T-helper 9 cell (primary cell): ENCODE measurements around the gene ANAPC13.

Experiments used
- DNase-seq: peaks from one replicate; pipeline ENCODE4 v3.0.0-alpha.2; 2020
- total RNA-seq, 2 donors: gene quantifications; one replicate each; lab custom pipeline; 2026; lab: John Stamatoyannopoulos, UW

ANAPC13 gene, protein sequence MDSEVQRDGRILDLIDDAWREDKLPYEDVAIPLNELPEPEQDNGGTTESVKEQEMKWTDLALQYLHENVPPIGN
- total RNA-seq = 14.2 to 26.9 reads per million in 2 donors

DNA sequence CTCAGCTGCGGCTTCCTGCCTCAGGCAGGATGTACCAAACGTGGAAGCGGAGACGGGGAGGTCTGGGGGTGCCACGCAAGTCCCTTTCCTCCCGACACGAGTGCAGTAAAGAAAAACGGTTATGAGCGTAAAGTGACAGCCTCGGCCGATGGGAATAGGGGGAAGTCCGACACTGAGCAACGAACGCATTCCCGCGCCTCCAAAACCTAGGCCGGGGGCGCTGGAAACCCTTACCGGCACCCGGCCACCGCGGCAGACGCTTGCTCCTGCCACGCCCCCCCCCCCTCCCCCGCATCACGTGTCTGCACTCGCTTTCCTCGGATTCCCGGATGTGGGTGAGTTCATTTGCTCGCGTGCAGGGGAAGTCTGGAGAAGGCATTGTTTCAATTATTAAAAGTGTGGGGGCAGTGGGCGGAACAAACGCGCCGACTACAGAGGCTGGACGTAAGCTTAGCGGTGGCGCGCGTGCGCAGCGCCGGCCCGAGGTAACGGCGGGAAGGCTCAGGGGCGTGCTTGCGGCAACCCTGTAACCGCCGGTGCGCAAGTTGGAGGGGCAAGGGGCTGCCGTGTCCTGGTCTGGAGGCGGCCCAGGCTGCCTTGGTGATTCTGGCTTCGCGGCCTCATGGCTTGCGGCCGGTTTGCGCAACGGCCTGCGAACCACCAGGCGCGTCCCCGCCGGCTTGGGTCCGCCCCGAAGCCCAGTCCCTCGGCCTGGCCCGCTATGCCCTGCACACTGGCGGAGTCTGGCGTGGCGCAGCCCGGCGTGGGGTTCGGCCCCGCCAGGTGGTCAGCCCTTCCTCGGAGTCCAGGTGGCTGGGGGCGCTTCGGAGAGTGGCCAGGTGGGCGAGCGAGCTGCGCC lies at the start of gene ANAPC13, which contains the start of gene CEP63:
Gene ANAPC13, minus strand, starts transcription at position 268 of the 859 bp plus-strand sequence. CDS start 3,081 bp downstream, outside the sequence.
Gene CEP63, plus strand, starts transcription at position 340 of the 859 bp plus-strand sequence. CDS start 9,264 bp downstream, outside the sequence.
- peak; percentile 81 for DNase-seq

DNA sequence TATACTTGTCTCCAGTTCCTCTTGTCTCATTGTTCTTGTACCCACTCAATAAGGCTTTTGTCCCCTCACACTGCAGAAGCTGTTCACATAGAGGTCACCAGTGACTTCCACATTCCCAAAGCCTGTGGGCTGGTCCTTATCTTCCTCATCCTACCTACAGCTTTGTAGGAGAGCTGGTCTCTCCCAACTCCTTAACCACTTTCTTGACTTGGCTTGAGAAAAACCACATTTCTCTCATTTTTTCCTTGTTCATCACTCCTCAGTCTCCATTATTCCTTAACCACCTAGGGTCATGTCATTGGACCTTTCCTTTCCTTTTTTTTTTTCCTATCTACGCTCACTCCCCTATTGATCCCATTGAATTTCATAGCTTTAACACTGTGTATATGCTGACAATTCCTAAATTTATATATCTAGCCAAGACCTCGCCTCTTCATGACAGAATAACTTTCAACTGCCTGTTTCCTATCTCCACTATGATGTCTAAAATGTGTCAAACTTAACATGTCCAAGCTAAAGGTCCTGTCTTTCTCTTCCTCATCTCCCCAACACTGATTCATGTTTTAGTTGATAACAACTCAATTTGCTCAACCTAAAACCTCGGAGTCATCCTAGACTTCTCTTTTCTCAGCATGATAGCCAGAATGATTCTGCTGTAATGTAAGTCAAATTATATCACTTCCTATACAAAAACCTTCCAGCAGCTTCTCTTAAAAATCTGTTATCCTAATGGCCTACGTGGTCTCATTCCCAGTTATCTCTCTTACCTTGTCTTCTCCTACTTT lies 49.6 kb upstream of the ANAPC13 start:
- DNase-seq = no peak

DNA sequence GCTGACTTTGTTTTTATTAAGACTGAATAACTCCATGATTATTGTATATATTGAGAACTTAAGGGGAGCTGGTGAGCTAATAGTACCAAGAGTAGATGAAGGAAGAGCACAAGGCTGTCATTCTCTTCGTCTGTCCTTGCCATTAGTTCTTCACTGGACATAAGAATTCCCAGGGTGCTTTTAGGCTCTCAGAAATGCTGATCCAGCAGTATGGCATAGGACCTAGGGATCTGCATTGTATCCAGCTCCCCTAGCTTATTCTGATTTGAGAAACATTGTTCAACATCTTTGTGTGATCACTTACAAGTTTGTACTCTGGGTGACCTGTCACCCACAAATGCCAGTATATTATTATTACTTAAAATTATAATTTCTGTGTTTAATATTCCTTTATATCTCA lies 47.7 kb upstream of the ANAPC13 start:
- no peak for DNase-seq

- DNase-seq = no peak
Measured at GRCh38 chr3:134527538-134528186, 41.9 kb upstream of the ANAPC13 start.

DNA sequence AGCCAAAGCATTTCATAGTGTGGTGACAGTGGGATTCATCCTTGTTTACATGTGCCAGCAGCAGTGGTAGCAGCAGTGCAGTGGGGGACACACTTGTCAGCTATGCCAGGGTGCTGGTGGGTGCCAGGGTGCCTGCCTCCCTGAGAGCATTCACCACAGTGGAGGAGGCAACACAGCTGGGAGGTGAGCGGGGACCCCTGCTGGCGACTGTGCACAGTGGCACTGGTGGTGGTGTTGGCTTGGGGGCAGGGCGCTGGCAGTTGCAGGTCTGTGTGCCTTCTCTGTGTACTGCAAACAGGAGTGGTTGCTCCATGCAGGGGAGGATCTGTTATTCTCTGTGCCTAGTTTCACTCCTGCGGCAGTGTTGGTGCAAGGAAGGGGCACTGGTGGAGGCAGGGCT lies 41.3 kb upstream of the ANAPC13 start:
- no peak for DNase-seq

DNA sequence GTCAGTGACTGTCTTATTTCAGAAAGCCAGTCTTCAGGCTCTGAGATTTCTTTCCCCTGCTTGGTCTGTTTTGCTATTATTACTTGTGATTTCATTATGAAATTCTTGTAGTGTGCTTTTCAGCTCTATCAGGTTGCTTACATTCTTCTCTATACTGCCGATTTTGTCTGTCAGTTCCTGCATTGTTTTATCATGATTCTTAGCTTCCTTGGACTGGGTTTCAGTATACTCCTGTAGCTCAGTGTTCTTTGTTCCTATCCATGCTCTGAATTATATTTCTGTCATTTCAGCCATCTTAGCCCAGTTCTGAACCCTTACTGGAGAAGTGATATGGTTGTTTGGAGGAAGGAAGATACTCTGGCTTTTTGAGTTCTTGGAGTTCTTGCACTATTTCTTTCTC lies 40.5 kb upstream of the ANAPC13 start:
- DNase-seq = no peak

- no peak for DNase-seq
Measured at GRCh38 chr3:134525293-134525692, 39.5 kb upstream of the ANAPC13 start.

GRCh38 chr3:134522541-134522940 lies 36.8 kb upstream of the ANAPC13 start:
- DNase-seq = no peak

- no peak for DNase-seq
Measured at GRCh38 chr3:134517791-134518190, 32.0 kb upstream of the ANAPC13 start.

- DNase-seq = no peak
Measured at GRCh38 chr3:134516905-134517304, 31.1 kb upstream of the ANAPC13 start.

DNA sequence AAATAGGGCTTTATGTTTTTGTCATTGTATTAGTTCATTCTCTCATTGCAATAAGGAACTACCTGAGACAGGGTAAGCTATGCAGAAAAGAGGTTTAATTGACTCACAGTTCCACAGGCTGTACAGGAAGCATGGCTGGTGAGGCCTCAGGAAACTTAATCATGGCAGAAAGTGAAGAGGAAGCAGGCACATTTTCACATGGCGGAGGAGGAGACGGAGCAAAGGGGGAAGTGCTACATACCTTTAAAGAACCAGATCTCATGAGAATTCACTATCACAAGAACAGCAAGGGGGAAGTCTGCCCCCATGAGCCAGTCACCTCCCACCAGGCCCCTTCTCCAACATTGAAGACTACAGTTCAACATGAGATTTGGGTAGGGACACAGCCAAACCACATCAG lies 25.7 kb upstream of the ANAPC13 start:
- DNase-seq = no peak

- no peak for DNase-seq
Measured at GRCh38 chr3:134505485-134505884, 19.7 kb upstream of the ANAPC13 start.

DNA sequence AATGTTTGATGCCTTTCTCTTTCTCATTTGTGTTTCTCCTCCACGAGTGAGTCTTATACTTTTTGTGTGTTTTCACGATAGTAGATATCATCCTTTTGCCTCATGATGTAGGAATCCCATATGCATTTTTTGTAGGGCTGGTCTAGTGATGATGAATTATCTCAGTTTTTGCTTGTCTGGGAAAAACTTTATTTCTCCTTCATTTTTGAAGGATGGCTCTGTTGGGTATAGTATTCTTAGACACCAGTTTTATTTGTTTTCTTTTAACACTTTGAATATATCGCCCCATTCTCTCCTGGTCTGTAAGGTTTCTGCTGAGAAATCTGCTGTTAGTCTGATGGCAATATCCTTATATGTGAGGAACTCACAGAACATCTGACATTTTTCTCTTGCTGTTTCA lies 18.3 kb upstream of the ANAPC13 start:
- DNase-seq = no peak

- DNase-seq = no peak
Measured at GRCh38 chr3:134503266-134503665, 17.5 kb upstream of the ANAPC13 start.

DNA sequence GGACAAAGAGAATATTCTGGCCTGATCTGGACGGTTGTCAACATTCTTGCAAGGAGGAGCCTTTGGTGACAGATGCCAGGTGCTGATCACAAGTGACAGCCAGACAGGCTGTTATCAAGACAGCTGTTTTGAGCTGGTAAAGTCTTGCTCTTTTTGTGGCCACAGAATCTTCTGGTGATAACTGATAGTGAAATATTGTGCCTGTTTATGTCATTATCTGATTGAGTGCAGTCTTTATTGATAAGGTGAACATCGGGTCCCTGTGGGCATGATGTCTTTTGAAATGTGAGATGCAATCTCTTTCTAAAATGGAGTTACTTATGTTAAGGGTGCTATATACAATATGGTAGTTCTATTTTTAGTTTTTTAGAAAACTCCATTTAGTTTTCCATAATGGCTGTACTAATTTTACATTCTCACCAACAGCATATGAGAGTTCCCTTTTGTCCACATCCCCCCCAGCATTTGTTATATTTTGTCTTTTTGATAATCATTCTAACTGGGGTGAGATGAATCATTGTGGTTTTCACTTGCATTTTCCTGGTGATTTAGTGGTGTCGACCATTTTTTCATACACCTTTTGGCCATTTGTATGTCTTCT lies 10.8 kb upstream of the ANAPC13 start:
- DNase-seq = no peak

GRCh38 chr3:134495980-134496379 lies 10.2 kb upstream of the ANAPC13 start:
- no peak for DNase-seq

DNA sequence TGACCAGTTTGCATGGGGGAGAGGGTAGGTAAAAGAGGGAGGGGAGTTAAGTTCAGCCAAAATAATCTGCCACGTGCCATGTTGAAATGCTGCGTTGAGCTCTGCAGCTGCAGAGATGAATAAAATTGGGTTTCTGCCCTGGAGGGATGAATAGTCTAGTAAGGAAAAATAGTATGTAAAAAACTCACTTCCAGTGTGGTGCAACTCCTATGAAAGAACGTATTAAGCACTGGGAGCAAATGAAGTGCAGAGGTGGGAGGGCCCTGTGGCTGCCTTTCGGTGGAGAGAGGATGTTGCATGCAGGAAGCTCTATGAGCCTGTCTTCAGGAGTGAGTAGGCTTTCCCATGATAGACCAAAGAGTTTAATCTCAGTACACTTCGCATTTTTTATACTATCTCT lies 8.7 kb upstream of the ANAPC13 start:
- DNase-seq = no peak

- DNase-seq = no peak
Measured at GRCh38 chr3:134487406-134487805, 1.6 kb upstream of the ANAPC13 start.

DNA sequence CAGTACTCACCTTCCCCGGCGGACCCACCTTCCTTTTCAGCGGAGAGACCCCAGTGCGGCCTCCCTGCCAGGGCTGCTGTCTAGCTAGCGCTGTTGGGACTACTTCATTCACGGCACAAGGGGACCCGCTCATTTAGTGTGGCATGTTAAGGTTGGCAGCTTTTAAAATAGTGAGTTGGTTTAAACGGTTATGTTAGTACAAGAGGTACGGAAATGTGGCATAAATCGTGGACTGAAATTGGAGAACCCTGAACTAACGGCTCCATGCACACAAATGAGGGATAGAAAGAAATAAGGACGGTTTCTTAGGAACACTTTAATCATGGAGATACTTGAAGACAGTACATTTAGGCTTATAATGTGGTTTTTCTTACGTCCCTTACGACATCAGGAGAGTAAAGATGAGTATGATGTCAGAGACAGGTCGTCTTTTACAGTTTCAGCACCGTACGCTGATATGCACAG lies 824 bp upstream of the ANAPC13 start:
- DNase-seq = no peak

DNA sequence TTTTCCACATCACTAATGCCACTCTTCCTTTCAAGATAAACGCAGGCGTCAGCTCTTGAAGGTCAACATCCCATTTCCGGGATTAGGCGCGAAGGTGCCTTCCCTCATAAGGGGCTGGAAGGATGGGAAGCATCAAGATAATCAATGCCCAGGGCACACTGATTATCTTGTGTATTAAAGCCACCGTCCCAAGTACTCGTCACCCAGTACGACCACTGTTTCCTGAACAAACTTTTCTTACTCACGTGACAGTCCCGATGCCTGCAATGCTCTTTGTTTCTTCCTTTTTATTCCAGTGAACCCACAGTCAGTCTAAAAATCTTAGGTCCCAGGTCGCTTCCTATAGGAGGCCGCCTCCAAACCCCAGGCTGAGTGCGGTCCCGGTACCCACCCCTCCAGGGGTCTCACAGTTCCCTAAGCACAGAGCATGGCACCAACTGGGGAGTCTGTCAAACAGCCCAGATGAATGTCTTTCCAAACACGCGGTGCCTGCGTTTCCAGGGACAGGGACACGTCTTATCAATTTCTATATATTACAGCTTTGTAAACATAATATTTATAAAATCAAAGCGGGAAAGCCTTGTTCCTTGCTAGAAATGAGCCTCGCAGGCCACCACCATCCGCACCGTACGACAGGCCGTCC lies 589 bp downstream of the ANAPC13 start:
- peak; percentile 89 for DNase-seq

- DNase-seq = no peak
Measured at GRCh38 chr3:134483195-134483900, 2.4 kb downstream of the ANAPC13 start.
